GM18907 (cell line): ENCODE data around the gene ZBTB9.

Experiments used
- ATAC-seq: cut with Tn5 transposase; IDR thresholded peaks from one replicate; pipeline ENCODE4 v1.9.1; 2021; ENCODE audit warnings: mild to moderate bottlenecking, moderate library complexity; ENCODE audit not compliant: unreplicated experiment

ZBTB9 gene

DNA sequence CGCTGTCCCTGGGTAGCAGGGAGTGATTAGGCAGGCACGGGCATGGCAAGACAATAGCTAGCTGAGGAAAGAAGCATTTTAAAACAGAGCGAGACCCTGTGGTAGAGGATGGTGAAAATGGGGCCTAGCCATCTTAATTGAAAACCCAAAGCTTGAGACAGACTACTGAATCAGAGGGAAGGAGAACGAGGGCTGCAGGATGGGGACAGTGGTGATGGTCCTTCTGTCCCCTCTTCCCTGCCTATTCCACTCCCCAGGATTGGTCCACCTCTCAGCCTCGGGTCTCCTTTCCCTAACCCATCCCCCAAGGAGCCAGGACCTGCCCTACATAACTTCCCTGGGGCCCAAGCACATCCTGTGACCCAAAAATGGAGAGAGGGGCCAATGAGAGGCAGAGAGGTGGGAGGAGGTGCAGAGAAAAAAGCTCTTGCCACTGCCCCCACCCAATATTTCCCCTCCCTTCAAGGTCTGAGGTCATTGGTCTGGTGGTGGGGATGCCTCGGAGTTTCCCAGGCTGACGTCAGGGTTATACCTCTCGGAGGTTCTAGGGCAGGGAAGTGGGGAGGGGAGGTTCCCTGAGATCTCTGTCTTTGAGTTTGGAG lies 35.6 kb upstream of the ZBTB9 start:
- ATAC-seq = no peak

DNA sequence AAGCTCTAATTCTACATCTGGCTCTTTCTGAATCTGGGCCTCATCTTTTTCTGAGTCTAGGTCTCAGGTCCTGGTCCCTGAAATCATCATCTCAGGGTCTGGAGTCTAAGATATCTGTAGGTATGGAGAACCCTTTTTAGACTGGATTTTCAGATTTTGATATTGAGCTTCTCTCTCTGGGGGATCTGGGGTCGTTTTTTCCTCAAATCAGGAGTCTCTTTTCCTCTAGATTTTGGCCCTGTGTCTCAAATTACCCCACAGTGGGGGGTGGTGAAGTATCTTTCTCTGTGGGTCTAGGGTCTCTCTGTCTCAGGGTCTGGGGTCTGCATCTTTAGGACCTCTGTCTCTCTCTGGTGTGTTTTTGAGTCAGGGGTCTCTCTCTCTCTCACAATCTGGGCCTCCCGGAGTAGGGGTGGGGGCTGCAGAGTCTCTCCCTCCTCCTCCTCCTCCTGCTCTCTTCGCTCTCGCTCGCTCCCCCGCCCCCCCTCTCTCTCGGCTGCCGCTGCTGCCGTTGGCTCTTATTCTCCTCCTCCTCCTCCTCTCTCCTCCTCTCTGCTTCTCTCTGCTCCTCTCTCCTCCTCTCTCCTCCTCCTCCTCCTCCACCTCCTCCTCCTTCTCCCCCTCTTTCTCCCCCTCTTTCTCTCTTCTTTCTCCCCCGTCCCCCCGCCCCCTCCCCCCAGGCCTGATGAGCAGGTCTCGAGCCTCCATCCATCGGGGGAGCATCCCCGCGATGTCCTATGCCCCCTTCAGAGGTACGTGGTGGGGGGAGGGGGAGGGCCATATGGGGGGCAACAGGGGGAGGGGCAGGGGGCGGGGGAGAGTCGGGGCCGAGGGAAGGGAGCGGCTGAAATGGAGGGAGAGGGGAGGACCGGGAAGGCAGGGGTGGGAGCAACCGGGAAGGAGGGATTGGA lies 34.5 kb upstream of the ZBTB9 start, which contains the start of gene SYNGAP1:
SYNGAP1 (plus strand) TSS at position 486 of the 911 bp plus-strand sequence; CDS start at position 686, 200 bp downstream.
- ATAC-seq = no peak

DNA sequence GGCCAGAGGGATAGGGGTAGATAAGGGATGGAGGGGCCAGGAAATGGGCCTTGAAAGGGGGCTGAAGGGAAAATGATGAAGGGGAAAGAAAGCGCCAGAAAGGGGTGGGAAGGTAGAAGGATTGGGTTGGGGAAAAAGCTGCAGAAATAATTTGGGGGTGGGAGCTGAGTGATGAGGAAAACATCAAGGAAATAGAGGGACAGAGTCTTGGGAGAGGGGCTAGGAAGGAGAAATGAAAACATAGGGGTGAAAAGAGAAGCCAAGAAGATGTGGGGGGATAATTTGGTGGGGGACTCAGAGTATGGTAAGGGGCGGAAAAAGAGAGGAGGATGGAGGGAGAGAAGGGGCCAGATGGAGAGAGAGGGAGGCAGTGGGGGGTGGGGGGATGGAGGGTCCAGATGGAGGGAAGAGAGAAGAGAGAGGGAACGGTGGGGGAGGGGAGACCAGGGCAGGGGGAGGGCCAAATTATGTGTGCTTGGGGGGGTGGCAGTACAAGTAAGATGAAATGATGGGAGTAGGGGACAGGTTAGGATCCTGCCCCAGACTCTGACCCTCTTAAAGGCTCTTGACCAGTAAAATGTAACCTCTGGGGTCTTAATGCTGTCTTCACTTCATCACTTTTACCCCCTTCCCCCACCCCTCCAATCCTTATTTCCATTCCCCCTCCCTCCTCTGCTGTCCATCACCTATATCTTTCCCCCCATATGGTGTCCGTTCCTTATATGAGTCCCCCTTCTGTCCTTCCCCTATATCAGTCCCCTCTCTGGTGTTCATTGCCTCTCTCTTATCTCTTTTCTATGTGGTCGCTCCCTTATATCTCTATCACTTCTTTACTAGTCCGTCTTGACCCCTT lies 33.7 kb upstream of the ZBTB9 start:
- no peak for ATAC-seq

DNA sequence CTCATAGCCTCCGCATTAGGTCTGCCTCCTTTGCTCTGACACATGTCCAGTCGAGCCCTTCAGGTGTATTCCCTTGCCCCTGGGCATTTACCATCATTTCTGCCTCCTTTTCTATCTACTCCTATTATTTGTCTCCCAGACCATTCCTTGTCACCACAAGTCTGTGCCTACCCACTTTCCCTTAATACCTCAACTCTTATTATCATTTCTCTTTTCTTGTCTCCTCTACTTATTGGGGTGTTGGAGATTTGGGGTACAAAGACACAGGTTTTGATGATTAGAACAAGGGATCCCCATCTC lies 33.1 kb upstream of the ZBTB9 start:
- ATAC-seq = no peak

DNA sequence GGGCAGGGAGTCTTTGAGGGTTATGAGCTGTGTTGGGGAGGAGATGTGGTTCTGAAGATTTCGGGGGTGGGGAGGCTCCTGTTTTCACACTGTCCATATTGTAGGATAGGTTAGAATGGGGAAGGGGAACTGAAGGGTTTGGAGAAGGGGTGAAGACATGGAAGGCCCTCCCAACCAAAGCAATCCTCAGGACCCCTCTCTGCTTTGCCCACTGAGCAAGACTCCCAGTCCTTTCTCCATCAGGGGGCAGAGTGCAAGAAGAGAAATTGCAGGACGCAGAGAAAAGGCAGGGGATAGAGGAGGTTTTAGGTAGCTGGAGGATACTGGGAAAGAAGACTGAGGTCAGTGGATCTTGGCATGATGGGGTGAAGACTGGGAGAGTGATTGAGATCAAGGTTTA lies 30.6 kb upstream of the ZBTB9 start:
- ATAC-seq = no peak

DNA sequence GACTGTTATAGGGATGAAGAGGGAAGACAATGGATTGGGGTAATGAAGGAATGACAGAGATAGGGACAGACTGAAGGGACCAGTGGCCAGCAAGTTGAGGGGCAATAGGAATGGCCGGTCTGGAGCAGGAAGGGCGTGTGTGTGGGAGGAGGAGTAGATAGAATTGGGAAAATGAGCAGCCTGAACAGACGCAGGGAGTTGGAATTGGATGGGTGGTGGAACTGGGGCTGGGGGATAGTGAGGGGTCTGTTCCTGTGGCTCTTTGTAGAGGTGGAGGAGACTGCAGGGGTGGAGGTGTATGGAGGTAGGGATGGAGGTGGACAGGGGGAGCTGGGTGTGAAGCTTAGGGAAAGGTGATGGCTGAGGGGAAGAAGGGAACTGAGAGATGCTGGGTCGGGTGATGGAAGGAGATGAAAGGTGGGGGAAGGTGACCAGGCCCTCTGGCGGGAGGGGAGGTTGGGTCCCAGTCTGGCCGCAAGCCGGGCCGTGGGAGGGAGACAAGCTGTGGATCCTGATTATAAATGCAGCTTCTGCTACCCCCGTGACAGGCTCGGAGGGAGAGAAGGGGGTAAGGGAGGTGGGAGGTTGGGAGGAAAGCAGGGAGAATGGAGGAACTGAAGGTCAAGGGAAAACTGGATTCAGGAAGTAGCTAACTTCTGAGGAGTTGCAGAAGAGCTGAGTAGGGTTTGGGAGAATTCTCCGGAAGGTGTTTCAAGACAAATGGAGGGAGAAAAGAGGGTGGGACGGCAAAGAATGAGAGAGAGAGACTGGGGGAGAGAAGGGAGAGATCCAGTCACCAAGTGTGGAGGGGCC lies 29.3 kb upstream of the ZBTB9 start:
- no peak for ATAC-seq

DNA sequence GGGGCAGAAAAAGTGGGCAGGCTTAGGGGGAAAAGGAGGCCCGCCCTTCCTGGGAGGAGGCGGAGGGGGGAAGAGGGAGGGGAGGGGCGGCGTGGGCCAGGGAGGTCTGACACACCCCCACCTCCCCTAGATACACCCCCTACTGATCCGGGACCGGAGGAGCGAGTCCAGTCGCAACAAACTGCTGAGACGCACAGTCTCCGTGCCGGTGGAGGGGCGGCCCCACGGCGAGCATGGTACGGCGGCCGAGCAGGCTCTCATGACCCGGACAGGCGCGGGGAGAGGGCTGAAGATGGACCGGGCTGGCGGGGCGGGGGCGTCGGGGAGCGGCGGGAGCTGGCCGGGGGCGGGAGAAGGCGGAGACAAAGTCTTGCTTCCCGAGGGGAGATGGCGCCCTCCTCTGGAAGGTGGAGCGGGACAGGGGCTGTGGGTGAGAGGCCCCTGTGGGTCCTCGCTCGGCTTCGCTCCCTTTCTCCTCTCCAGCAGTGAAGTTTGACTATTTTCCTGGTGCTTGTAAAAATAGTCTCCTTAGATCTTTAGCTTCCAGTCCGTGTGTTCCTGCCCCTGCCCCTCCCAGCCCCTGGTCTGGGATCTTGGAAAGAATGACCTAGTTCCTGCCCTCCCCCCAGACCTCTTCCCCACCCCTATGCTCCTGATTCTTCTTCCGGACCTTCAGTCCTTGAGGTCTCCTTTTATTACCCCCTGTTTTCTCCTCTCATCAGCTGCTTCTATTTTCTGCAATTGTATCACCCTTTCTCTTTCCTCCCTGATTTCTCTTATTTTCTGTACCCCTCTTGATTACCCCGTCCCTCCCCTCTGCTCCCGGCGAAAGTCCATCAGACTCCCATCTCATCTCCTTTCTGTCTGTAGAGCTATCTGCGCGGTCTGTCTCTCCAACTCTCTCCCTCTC lies 28.5 kb upstream of the ZBTB9 start:
- peak; percentile 38 for ATAC-seq

DNA sequence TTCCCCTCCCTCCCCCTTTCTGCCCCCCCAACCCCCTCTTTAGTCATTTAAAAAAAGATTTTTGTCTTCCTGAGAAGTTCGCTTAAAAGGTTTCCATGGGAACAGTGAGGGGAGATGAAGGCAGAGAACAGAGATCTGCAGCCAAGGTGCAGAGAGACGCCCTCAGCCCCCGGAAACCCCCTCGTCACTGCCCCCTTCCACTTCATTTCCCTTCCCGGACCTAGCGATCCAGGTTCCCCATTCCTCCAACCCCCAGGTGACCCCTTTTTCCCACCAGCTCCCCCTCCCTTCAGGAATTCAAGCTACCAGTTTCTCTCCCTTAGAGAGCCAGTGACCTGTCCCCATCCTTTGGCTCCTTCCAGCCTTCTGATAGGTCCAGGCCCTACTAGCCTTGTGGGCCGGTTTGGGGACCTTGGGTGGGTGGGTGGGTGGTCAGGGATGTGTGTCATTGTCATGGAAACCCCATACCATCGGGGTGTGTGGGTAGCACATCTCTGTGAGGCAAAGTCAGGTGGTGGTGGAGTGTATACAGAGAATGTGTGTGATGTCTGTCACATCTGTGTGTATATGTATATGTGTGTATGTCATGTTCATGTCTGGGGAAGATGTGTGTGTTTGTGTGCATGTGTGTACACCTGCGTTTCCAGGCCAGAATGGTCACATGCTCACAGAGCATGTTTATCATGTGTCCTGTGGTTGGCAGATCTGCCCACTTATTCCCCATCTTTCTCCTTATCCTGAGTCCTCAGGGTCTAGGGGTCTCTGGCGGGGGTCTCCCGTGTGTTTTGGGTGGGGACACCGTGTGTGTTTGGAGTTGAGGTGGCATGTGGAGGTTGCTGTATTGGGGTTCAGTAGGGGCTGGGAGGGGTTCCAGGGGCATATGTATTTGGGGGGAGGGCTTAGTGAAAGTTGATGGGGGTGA lies 27.5 kb upstream of the ZBTB9 start:
- no peak for ATAC-seq

DNA sequence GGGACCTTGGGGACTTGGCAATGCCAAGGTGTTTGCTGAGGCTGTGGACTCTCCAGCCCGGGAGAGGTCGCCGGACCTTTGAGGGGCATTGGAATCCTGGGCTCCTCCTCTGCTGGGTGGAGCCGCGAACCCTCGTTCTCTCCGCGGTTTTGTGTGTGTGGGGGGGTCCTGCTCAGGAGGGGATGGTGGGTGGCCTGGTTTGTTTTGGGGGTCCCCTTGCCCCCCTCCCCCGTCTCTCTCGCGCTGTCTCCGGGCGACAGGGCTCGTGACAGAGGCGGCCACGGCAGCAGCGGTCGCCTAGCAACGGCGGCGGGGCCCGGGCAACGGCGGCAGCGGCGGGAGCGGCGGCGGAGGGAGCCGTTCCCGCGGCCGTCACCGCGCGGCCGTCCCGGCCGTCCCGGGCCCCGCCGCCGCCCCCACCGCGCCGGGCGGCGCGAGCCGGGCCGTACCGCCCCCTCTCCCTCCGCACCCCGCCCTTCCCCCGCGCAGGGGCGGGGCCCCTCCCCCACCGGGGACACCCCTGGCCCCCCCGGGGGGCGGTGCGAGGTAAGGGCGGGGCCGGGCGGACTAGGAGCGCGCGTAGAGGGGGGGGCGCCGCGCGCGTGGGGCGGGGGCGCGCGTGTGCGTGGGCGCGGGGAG lies 26.7 kb upstream of the ZBTB9 start:
- ATAC-seq = no peak

DNA sequence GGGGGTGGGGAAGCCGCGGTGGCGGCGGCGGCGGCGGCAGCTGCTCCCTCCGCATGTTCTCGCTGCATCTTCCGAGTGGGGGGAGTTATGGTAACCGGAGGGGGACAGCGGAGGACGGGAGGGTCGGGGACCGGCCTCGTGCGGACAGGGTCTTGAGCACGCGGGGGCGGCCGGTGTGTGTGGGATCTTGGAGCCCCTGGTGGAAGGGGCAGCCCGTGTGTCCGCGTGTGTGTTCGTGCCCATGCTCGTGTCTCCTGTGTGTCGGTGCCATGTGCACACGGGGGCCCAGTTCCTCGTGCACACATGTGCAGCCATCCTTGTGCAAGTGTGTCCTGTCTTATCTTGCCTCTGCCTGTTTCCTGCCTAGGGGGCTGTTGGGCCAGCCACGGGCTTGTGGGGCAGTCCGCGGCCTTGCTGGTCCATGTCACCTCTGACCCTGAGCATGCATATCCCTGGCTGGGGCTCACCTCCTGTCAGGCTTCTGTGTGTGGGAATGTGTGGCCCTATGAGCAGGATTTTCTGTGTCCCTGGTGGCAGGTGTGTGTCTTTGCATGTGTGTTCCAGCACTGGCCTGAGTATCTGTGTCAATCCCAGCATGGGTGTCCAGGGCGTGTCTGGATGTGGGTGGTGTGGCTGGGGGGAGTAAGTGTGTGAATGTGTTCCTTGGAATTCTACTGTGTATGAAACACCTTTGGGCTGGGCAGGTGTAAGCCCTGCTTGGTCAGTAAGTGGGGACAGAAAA lies 26.0 kb upstream of the ZBTB9 start:
- no peak for ATAC-seq

DNA sequence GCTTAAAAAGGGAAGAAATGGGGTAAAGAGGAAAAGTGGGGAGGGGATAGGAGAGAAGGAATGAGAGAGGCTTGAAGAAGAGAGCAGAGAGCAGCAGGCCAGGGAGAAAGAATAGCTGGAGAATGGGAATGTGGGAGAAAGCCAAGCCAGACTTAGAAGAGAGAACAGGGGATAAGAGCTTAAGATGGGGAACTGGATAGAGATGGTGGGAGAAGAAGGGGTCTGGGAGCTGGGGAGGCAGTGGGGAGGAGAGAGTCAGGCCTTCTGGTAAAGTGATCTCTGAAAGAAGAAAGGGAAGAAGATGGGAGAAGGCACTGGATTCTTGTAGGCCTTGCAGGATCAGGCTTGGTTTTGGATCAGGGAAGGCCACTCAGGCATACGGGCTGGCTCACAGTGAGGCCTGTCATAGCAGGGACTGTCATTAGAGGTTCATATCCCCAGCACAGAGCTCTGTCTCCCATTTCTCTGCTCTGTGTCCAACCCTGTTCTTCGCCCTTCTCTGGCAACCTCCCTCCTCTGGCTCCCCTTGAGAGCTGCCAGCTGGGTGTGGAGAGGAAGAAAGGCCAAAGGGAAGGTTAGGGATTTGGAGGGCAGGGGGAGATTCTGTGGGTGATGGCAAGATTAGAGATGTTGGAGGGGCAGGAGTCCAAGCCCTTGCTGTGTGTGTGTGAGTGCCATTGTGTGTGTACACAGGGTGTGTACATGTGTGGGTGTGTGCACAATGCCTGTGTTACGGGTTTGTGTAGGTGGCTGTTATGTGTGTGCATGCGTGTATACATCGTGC lies 25.2 kb upstream of the ZBTB9 start:
- ATAC-seq = no peak

DNA sequence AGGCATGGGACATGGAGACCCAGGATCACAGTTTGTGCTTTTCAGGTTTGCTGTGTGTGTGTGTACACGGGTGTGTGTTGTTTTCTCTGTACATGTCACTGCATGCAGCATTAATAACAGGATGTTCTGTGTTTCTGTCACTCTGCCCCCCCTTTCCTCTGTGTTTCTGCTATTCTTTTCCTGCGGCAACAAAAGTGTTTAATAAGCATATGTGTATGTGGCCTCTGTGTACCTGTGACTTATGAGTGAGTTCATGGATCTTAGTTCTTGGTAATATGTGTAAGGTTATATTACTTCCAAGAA lies 24.7 kb upstream of the ZBTB9 start:
- no peak for ATAC-seq

DNA sequence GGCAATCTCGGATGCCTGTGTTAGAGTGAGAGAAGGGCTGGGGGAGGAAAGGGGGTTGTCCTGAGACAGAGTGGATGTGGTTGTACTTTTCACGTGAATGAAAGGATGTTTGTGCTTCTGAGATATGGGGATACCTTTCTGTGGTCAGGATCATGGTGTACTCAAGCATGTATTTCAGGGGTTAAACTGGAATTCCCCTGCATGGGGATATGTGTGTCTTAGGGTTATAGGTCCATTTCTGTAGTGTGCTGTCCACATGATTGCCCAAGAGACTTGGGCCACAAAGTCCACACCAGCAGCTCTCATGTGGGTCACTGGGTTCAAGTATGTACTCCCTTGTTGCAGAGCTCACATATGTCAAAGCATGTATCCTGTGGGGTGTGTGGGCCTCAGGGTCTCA lies 24.0 kb upstream of the ZBTB9 start:
- no peak for ATAC-seq

DNA sequence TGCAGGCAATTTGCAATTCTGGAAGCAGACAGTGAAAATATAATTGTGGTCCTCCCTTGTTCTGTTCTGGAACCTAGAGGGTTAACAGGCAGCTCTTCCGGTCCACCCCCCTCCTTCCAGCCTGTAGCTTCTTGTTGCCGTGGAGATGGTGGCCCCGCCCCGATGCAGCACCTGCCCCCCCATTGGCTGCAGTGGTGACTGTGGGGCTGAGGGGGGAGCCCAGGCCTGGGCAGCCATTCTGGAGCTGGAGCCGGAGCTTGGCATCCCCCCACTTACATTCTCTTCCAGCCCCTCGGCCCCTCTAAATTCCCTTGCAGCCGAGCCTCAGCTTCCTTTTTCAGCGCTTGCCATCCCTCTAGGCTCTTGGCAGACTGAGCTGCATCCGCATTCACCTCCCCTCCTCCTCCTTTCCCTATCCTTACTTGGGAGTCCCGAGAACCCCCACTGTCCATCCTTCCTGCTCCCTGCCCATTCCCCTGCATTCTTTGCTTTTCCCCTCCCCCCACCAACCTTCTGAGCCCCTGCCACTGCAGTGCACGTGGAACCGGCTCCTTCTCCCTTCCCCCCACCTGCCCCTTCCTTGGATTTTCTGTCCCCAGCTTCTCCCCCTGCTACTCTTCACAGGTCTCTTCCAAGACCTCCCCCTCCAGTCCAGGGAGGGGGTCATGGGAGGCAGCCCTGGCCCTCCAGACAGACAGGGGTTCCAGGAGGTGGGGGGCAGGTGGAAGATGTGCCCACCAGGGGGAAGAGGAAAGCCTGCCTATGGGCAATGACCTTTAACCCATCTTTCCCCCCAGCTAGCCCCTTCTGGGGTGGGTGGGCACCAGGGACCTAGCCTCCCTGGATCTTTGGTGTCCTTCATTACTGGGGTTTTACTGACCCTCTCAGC lies 23.1 kb upstream of the ZBTB9 start:
- ATAC-seq = peak; percentile 46

DNA sequence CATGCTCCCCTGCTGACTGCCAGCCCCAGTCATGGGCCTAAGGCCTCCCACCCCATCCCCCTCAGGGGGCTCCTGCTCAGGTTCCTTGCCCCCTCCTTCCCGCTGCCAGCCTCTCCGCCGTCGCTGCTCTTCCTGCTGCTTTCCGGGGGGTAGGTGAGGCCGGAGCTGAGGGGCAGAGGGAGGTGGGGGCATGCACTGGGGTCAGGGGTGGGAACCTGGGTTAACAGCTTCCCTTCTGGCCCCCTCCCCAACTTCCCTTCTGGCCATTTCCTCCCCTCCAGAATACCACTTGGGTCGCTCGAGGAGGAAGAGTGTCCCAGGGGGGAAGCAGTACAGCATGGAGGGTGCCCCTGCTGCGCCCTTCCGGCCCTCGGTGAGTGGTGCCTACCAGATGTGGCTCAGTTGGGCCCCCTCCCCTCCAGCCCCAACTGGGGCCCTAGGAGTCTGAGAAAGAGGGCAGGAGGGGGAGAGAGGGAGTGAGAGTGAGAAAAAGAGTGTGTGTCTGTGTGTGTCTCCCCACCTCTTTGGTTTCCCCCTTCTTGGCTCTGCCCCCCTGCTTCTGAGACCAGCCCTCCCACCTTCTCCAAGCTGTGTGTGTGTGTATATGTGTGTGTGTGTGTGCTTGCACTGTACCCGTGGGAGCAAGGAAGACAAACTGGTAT lies 22.4 kb upstream of the ZBTB9 start:
- no peak for ATAC-seq
